Neural progenitor cell (in vitro differentiated cells): Measurements from ENCODE around the gene RGS14. TPM values are rescaled to one million over a fixed set of nuclear protein-coding genes. Genes with fewer than 3 reads are reported as not detected.

ENCODE experiments used
- DNase-seq: peaks from one replicate; pipeline ENCODE4 v3.0.0-alpha.2; 2016; ENCODE audit warnings: low spot score
- H2AFZ ChIP-seq: fragments of 200-600 bp; sonication (generic); replicated peaks from 2 replicates; pipeline ENCODE4 v1.6.1; 2016; ENCODE audit warnings: antibody characterized with exemption
- H3F3A ChIP-seq: fragments of 200-600 bp; sonication (generic); 2 replicates; pipeline ENCODE4 v1.6.1; 2016; ENCODE audit warnings: antibody characterized with exemption, low read depth
- H3K27ac ChIP-seq: fragments of 200-600 bp; sonication (generic); 2 replicates; pipeline ENCODE4 v1.5.1; 2016; ENCODE audit warnings: mild to moderate bottlenecking
- H3K27me3 ChIP-seq: fragments of 200-600 bp; sonication (generic); 2 replicates; pipeline ENCODE4 v1.6.1; 2016; ENCODE audit warnings: mild to moderate bottlenecking, moderate library complexity
- H3K36me3 ChIP-seq: fragments of 200-600 bp; sonication (generic); 2 replicates; pipeline ENCODE4 v1.5.1; 2016
- H3K4me1 ChIP-seq: fragments of 200-600 bp; sonication (generic); 2 replicates; pipeline ENCODE4 v1.6.1; 2016; ENCODE audit warnings: mixed run types
- H3K4me2 ChIP-seq: fragments of 200-600 bp; sonication (generic); 2 replicates; pipeline ENCODE4 v1.6.1; 2016
- H3K4me3 ChIP-seq: fragments of 200-600 bp; sonication (generic); 2 replicates; pipeline ENCODE4 v1.5.1; 2016
- H3K79me2 ChIP-seq: fragments of 200-600 bp; sonication (generic); 2 replicates; pipeline ENCODE4 v1.6.1; 2016; ENCODE audit warnings: low read depth
- H3K9ac ChIP-seq: fragments of 200-600 bp; sonication (generic); 2 replicates; pipeline ENCODE4 v1.6.1; 2016
- H3K9me3 ChIP-seq: fragments of 200-600 bp; sonication (generic); 2 replicates; pipeline ENCODE4 v1.5.1; 2016; ENCODE audit warnings: low read depth
- H4K20me1 ChIP-seq: fragments of 200-600 bp; sonication (generic); 2 replicates; pipeline ENCODE4 v1.6.1; 2016; ENCODE audit warnings: low read depth
- H3K27ac Mint-ChIP-seq: 3 replicates; pipeline ENCODE4 v1.8.0; 2021; ENCODE audit warnings: mixed read lengths
- H3K27me3 Mint-ChIP-seq: 2 replicates; pipeline ENCODE4 v1.8.0; 2022; ENCODE audit warnings: low read depth, mild to moderate bottlenecking, inconsistent platforms, moderate library complexity, mixed read lengths; ENCODE audit not compliant: insufficient read depth
- H3K36me3 Mint-ChIP-seq: 3 replicates; pipeline ENCODE4 v1.8.0; 2021; ENCODE audit warnings: mixed read lengths
- H3K4me1 Mint-ChIP-seq: 3 replicates; pipeline ENCODE4 v1.8.0; 2021; ENCODE audit warnings: mixed read lengths
- H3K4me3 Mint-ChIP-seq: 3 replicates; pipeline ENCODE4 v1.8.0; 2021; ENCODE audit warnings: mild to moderate bottlenecking, moderate library complexity, mixed read lengths
- H3K9me3 Mint-ChIP-seq: 3 replicates; pipeline ENCODE4 v1.8.0; 2020; ENCODE audit warnings: mixed read lengths
- CTCF ChIP-seq: fragments of 200-600 bp; sonication (generic); IDR thresholded peaks from 2 replicates; pipeline ENCODE4 v1.5.1; 2017; ENCODE audit warnings: antibody characterized with exemption, mild to moderate bottlenecking
- EZH2 ChIP-seq: fragments of 200-600 bp; sonication (generic); IDR thresholded peaks from 2 replicates; pipeline ENCODE4 v1.6.1; 2017; ENCODE audit warnings: antibody characterized with exemption, mild to moderate bottlenecking, moderate library complexity
- EZH2phosphoT487 ChIP-seq: fragments of 200-600 bp; sonication (generic); IDR thresholded peaks from 2 replicates; pipeline ENCODE4 v1.6.1; 2017; ENCODE audit warnings: antibody characterized with exemption
- total RNA-seq: library from RNA; depleted of rRNA; stranded (reverse); fragments of >200 nt; gene quantifications from 2 replicates; pipeline ENCODE4 v1.2.3, GENCODE V29; 2015; ENCODE audit warnings: low replicate concordance

Gene RGS14
- total RNA-seq, 1 donor from 2014 or later = 3.2 TPM

- peaks cover 19% of the 10 kb centered on the region for H3K27me3 ChIP-seq
- TF ChIP-seq EZH2 (no peak), CTCF (no peak), EZH2phosphoT487 (no peak)
- H3K9me3 ChIP-seq = no peaks in the 10 kb centered on the region
- no peak for DNase-seq
- H3K27ac Mint-ChIP-seq = peak overlapping the region; percentile 89
- H3K4me2 ChIP-seq = no peak overlapping the region
- no peak overlapping the region for H3K4me3 ChIP-seq
- peaks cover 8% of the 10 kb centered on the region for H3K27me3 Mint-ChIP-seq
- no peak overlapping the region for H2AFZ ChIP-seq
- peak overlapping the region; percentile 44 for H3K4me3 Mint-ChIP-seq
- no peaks in the 10 kb centered on the region for H3K4me1 ChIP-seq
- no peak overlapping the region for H3K27ac ChIP-seq
- no peaks in the 10 kb centered on the region for H3K9me3 Mint-ChIP-seq
- H3K9ac ChIP-seq = no peak overlapping the region
- H3K79me2 ChIP-seq = no peaks in the 10 kb centered on the region
- H4K20me1 ChIP-seq = no peaks in the 10 kb centered on the region
- no peaks in the 10 kb centered on the region for H3K36me3 Mint-ChIP-seq
- no peaks in the 10 kb centered on the region for H3K36me3 ChIP-seq
- no peaks in the 10 kb centered on the region for H3F3A ChIP-seq
- peaks cover 34% of the 10 kb centered on the region for H3K4me1 Mint-ChIP-seq
Measured at GRCh38 chr5:177389241-177390169, 31.8 kb downstream of the RGS14 start.

- Histone ChIP-seq H2AFZ (peak overlapping the region; percentile 86), H3K4me3 (no peak overlapping the region), H3K79me2 (no peaks in the 10 kb centered on the region), H3K27ac (no peak overlapping the region), H3F3A (no peaks in the 10 kb centered on the region), H3K4me1 (no peaks in the 10 kb centered on the region), H3K27me3 (peaks cover 19% of the 10 kb centered on the region), H3K36me3 (no peaks in the 10 kb centered on the region), H4K20me1 (no peaks in the 10 kb centered on the region), H3K9ac (no peak overlapping the region), H3K4me2 (no peak overlapping the region), H3K9me3 (no peaks in the 10 kb centered on the region)
- H3K36me3 Mint-ChIP-seq = no peaks in the 10 kb centered on the region
- peak overlapping the region; percentile 83 for H3K27ac Mint-ChIP-seq
- H3K4me1 Mint-ChIP-seq = peaks cover 34% of the 10 kb centered on the region
- peaks cover 3% of the 10 kb centered on the region for H3K27me3 Mint-ChIP-seq
- no peaks in the 10 kb centered on the region for H3K9me3 Mint-ChIP-seq
- peak; percentile 91 for DNase-seq
- H3K4me3 Mint-ChIP-seq = peak overlapping the region; percentile 44
- no peak for TF ChIP-seq EZH2phosphoT487
- TF ChIP-seq EZH2 = no peak
- peak; percentile 95 for TF ChIP-seq CTCF
Measured at GRCh38 chr5:177390363-177391300, 32.9 kb downstream of the RGS14 start.

GRCh38 chr5:177392765-177393164 lies 35.0 kb downstream of the RGS14 start:
- DNase-seq = no peak
- Histone ChIP-seq H3K79me2 (no peaks in the 10 kb centered on the region), H3K4me2 (no peak overlapping the region), H3K4me1 (no peaks in the 10 kb centered on the region), H4K20me1 (no peaks in the 10 kb centered on the region), H3K9me3 (no peaks in the 10 kb centered on the region), H3F3A (no peaks in the 10 kb centered on the region), H3K27me3 (peaks cover 26% of the 10 kb centered on the region), H3K36me3 (no peaks in the 10 kb centered on the region), H3K9ac (no peak overlapping the region), H2AFZ (no peak overlapping the region), H3K27ac (no peak overlapping the region), H3K4me3 (no peak overlapping the region)
- H3K9me3 Mint-ChIP-seq = no peaks in the 10 kb centered on the region
- no peaks in the 10 kb centered on the region for H3K36me3 Mint-ChIP-seq
- peaks cover 3% of the 10 kb centered on the region for H3K27me3 Mint-ChIP-seq
- H3K4me3 Mint-ChIP-seq = no peak overlapping the region
- TF ChIP-seq EZH2phosphoT487 = no peak
- TF ChIP-seq EZH2 = no peak
- TF ChIP-seq CTCF = no peak
- H3K4me1 Mint-ChIP-seq = peaks cover 34% of the 10 kb centered on the region
- H3K27ac Mint-ChIP-seq = no peak overlapping the region
